Activated B cell treated with CpG ODN at 0.5 μM for 24 hours (primary cell): ENCODE results near the gene ECM1. TPM values are rescaled to one million over a fixed set of nuclear protein-coding genes. Genes with fewer than 3 reads are reported as not detected.

ENCODE experiments used
- ATAC-seq: fragments of 200-7000 bp; cut with Tn5 transposase; one replicate; pipeline ENCODE4 v1.10.0; 2021; ENCODE audit warnings: low read depth, mild to moderate bottlenecking, moderate library complexity
- CTCF ChIA-PET: fragments of 350-600 bp; sonication (Branson Sonifier 250); formaldehyde crosslinking; loops from one replicate; lab custom pipeline; 2021; ENCODE audit warnings: antibody characterized with exemption; lab: Charles Lee
- POLR2A ChIA-PET: fragments of 350-600 bp; sonication (Branson Sonifier 250); formaldehyde crosslinking; loops from one replicate; lab custom pipeline; 2021; ENCODE audit warnings: antibody characterized with exemption; lab: Charles Lee
- DNase-seq: peaks from one replicate; pipeline ENCODE4 v3.0.0; 2022
- H3K27ac Mint-ChIP-seq: one replicate; pipeline ENCODE4 v1.8.0; 2020; ENCODE audit warnings: mixed read lengths
- H3K27me3 Mint-ChIP-seq: one replicate; pipeline ENCODE4 v1.8.0; 2021; ENCODE audit warnings: mixed read lengths
- H3K36me3 Mint-ChIP-seq: one replicate; pipeline ENCODE4 v1.8.0; 2021; ENCODE audit warnings: low read depth, mixed read lengths
- H3K4me1 Mint-ChIP-seq: one replicate; pipeline ENCODE4 v1.8.0; 2021; ENCODE audit warnings: mixed read lengths
- H3K4me3 Mint-ChIP-seq: one replicate; pipeline ENCODE4 v1.8.0; 2020; ENCODE audit warnings: mild to moderate bottlenecking, mixed read lengths
- H3K9me3 Mint-ChIP-seq: one replicate; pipeline ENCODE4 v1.8.0; 2020; ENCODE audit warnings: mixed read lengths
- CTCF ChIP-seq: fragments of 200-600 bp; IDR thresholded peaks from one replicate; pipeline ENCODE4 v1.8.0; 2022; ENCODE audit warnings: antibody characterized with exemption, mild to moderate bottlenecking
- intact Hi-C: fragments of 100-400 bp; cut with micrococcal nuclease; formaldehyde crosslinking; loops from one replicate; pipeline ENCODE4 v1.15.1; 2024
- total RNA-seq: library from RNA; stranded (reverse); gene quantifications from 2 replicates; pipeline ENCODE4 v1.2.3, GENCODE V29; 2022

The ECM1 gene
- total RNA-seq, 1 donor from 2014 or later, result 2.1 TPM

- ChIA-PET CTCF (interaction anchor here (0.8 to 2.0 kb wide), 4 partner anchors 16 to 260 kb away, joined by 3 to 8 read pairs (median 4); no protein-coding TSS in a partner anchor), POLR2A (interaction anchor here (0.5 to 4.2 kb wide), 12 partner anchors 15 to 248 kb away, joined by 3 to 41 read pairs (median 8); partner anchors contain the start of genes APH1A, MCL1 and TARS2)
- Mint-ChIP-seq H3K9me3 (no peaks in the 10 kb centered on the region), H3K4me1 (peaks cover 27% of the 10 kb centered on the region), H3K27ac (peak overlapping the region; percentile 61), H3K36me3 (no peaks in the 10 kb centered on the region), H3K27me3 (no peaks in the 10 kb centered on the region), H3K4me3 (peak overlapping the region; percentile 95)
- no peak for TF ChIP-seq CTCF
- DNase-seq (no peak), ATAC-seq (no peak)
- intact Hi-C loops, result loop anchor here (5.0 kb wide), 2 partner anchors 46 to 259 kb away; partner anchors contain the start of gene CA14
Observed at GRCh38 chr1:150516616-150517015, 8.7 kb downstream of the ECM1 start.

- Mint-ChIP-seq H3K4me3 (no peak overlapping the region), H3K27ac (no peak overlapping the region), H3K27me3 (no peaks in the 10 kb centered on the region), H3K36me3 (no peaks in the 10 kb centered on the region), H3K9me3 (no peaks in the 10 kb centered on the region), H3K4me1 (peaks cover 15% of the 10 kb centered on the region)
- intact Hi-C loops, result no loop called here
- ATAC-seq (no peak), DNase-seq (no peak)
- TF ChIP-seq CTCF, result no peak
- CTCF ChIA-PET, result interaction anchor here (1.7 kb wide), 1 partner anchor 265 kb away, joined by 3 read pairs; no protein-coding TSS in a partner anchor
- POLR2A ChIA-PET, result no interaction called here
Observed at GRCh38 chr1:150521196-150521968, 13.5 kb downstream of the ECM1 start.

GRCh38 chr1:150525348-150525747, 17.4 kb downstream of the ECM1 start:
- H3K4me1 Mint-ChIP-seq, result no peaks in the 10 kb centered on the region
- H3K9me3 Mint-ChIP-seq, result no peaks in the 10 kb centered on the region
- intact Hi-C loops, result no loop called here
- ChIA-PET CTCF (no interaction called here), POLR2A (no interaction called here)
- H3K4me3 Mint-ChIP-seq, result no peak overlapping the region
- ATAC-seq, result no peak
- H3K27ac Mint-ChIP-seq, result no peak overlapping the region
- H3K27me3 Mint-ChIP-seq, result no peaks in the 10 kb centered on the region
- DNase-seq, result no peak
- H3K36me3 Mint-ChIP-seq, result no peaks in the 10 kb centered on the region
- TF ChIP-seq CTCF, result no peak

- no peaks in the 10 kb centered on the region for H3K9me3 Mint-ChIP-seq
- ATAC-seq, result no peak
- no peak overlapping the region for H3K4me3 Mint-ChIP-seq
- ChIA-PET POLR2A (no interaction called here), CTCF (no interaction called here)
- H3K27ac Mint-ChIP-seq, result no peak overlapping the region
- intact Hi-C loops, result no loop called here
- H3K36me3 Mint-ChIP-seq, result no peaks in the 10 kb centered on the region
- no peaks in the 10 kb centered on the region for H3K4me1 Mint-ChIP-seq
- DNase-seq, result no peak
- TF ChIP-seq CTCF, result no peak
- no peaks in the 10 kb centered on the region for H3K27me3 Mint-ChIP-seq
Observed at GRCh38 chr1:150528196-150528595, 20.3 kb downstream of the ECM1 start.

GRCh38 chr1:150529017-150529416, 21.1 kb downstream of the ECM1 start:
- ATAC-seq (no peak), DNase-seq (no peak)
- Mint-ChIP-seq H3K4me1 (no peaks in the 10 kb centered on the region), H3K4me3 (no peak overlapping the region), H3K9me3 (no peaks in the 10 kb centered on the region), H3K27ac (no peak overlapping the region), H3K36me3 (no peaks in the 10 kb centered on the region), H3K27me3 (no peaks in the 10 kb centered on the region)
- intact Hi-C loops, result no loop called here
- POLR2A ChIA-PET, result interaction anchor here (0.7 kb wide), 1 partner anchor 71 kb away, joined by 3 read pairs; no protein-coding TSS in a partner anchor
- CTCF ChIA-PET, result no interaction called here
- no peak for TF ChIP-seq CTCF
